SK-N-SH treated with all-trans-retinoic acid at 6 μM for 48 hours (cell line): ENCODE data around the gene SHISA8.

Experiments used
- ARNTL ChIP-seq: fragments of 450-650 bp; formaldehyde crosslinking; IDR thresholded peaks from 2 replicates; pipeline ENCODE4 v1.5.0; 2020; ENCODE audit warnings: low read depth, mild to moderate bottlenecking, moderate library complexity, borderline replicate concordance
- PPARA ChIP-seq: fragments of 250-450 bp; sonication (Bioruptor Pico); IDR thresholded peaks from 2 replicates; pipeline ENCODE4 v1.5.0; 2020; ENCODE audit warnings: mild to moderate bottlenecking, borderline replicate concordance
- RARB ChIP-seq: fragments of 250-450 bp; sonication (Bioruptor Pico); IDR thresholded peaks from 2 replicates; pipeline ENCODE4 v1.8.0; 2021; ENCODE audit warnings: mild to moderate bottlenecking, moderate library complexity
- ZC3H10 ChIP-seq: fragments of 250-450 bp; sonication (Bioruptor Pico); IDR thresholded peaks from 2 replicates; pipeline ENCODE4 v1.5.1; 2021; ENCODE audit warnings: mild to moderate bottlenecking, moderate library complexity
- ZFP30 ChIP-seq: fragments of 450-650 bp; formaldehyde crosslinking; IDR thresholded peaks from 2 replicates; pipeline ENCODE4 v1.5.0; 2022; ENCODE audit warnings: mild to moderate bottlenecking, moderate library complexity
- ZNF8 ChIP-seq: fragments of 450-650 bp; formaldehyde crosslinking; IDR thresholded peaks from 2 replicates; pipeline ENCODE4 v1.5.0; 2020; ENCODE audit warnings: mild to moderate bottlenecking, moderate library complexity
- TF ChIP-seq, protein P1 (sequence below): fragments of 250-450 bp; sonication (Bioruptor Pico); IDR thresholded peaks from 2 replicates; pipeline ENCODE4 v1.5.1; 2021; ENCODE audit warnings: mild to moderate bottlenecking, moderate library complexity
- TF ChIP-seq, protein P2 (sequence below): fragments of 250-450 bp; sonication (Bioruptor Pico); IDR thresholded peaks from 2 replicates; pipeline ENCODE4 v1.5.1; 2020; ENCODE audit warnings: low read depth, mild to moderate bottlenecking, moderate library complexity

DNA sequence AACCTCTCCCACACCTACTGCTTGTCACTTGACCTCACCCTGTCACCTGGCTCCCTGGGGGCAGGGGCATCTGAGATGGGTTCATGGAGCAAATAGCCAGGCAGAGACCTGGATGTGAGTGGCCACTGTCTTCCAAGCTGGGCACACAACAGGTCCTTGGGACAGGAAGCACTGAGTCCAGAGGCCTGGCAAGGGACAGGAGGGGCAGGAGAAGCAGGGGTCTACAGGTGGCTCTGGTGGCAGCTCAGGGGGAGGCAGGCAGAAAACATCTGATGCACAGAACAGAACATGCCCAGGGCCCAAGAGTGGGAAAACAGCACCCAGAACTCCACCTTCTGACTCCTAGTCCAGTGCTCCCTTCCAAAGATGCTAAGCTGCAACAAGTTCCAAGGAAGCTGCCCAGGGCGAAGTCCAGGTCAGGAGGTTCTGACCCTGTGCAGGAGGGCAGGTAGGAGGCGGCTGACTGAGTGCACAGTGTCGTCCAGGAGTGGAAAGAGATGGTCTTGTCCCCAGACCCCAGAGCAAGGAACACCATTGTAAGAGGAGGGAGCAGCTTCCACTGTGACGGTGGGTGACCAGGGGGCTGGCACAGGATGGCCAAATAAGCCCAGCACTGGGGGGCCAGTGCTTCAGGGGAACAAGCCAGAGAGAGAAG lies 8.2 kb upstream of the SHISA8 start:
- TF ChIP-seq ARNTL (CRISPR knock-in tag) (no peak), ZFP30 (no peak), PPARA (CRISPR knock-in tag) (no peak), ZC3H10 (CRISPR knock-in tag) (no peak), ZNF8 (CRISPR knock-in tag) (no peak), RARB (CRISPR knock-in tag) (no peak)
- TF ChIP-seq, protein P1, sequence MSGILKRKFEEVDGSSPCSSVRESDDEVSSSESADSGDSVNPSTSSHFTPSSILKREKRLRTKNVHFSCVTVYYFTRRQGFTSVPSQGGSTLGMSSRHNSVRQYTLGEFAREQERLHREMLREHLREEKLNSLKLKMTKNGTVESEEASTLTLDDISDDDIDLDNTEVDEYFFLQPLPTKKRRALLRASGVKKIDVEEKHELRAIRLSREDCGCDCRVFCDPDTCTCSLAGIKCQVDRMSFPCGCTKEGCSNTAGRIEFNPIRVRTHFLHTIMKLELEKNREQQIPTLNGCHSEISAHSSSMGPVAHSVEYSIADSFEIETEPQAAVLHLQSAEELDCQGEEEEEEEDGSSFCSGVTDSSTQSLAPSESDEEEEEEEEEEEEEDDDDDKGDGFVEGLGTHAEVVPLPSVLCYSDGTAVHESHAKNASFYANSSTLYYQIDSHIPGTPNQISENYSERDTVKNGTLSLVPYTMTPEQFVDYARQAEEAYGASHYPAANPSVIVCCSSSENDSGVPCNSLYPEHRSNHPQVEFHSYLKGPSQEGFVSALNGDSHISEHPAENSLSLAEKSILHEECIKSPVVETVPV (CRISPR knock-in tag) = no peak
- TF ChIP-seq, protein P2, sequence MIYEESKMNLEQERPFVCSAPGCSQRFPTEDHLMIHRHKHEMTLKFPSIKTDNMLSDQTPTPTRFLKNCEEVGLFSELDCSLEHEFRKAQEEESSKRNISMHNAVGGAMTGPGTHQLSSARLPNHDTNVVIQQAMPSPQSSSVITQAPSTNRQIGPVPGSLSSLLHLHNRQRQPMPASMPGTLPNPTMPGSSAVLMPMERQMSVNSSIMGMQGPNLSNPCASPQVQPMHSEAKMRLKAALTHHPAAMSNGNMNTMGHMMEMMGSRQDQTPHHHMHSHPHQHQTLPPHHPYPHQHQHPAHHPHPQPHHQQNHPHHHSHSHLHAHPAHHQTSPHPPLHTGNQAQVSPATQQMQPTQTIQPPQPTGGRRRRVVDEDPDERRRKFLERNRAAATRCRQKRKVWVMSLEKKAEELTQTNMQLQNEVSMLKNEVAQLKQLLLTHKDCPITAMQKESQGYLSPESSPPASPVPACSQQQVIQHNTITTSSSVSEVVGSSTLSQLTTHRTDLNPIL (CRISPR knock-in tag) = no peak
